ENCODE measurements around the gene WASF3. TPM values are rescaled to one million over a fixed set of nuclear protein-coding genes. Genes with fewer than 3 reads are reported as not detected.

The WASF3 gene
- total and polyA plus RNA-seq, 2 experiments from 2014 or later = 9.9 to 20.7 TPM

GRCh38 chr13:26624572-26624971, 67.1 kb downstream of the WASF3 start:
- peaks cover 10% of the 10 kb centered on the region for H3K4me1 Mint-ChIP-seq
- Histone ChIP-seq H3K4me1 (ENCODE audit: insufficient read depth) (no peaks in the 10 kb centered on the region; the same call in 1 of the 2 replicates), H3K27ac (ENCODE audit: low read depth) (no peak overlapping the region), H3K27me3 (ENCODE audit: insufficient read depth) (no peaks in the 10 kb centered on the region), H3K4me3 (no peak overlapping the region), H4K20me1 (replicated peaks; ENCODE audit: insufficient read depth) (no peaks in the 10 kb centered on the region), H3K36me3 (ENCODE audit: insufficient read depth) (peaks cover 3% of the 10 kb centered on the region; the same call in 1 of the 2 replicates), H2AFZ (no peak overlapping the region), H3K9me2 (ENCODE audit: insufficient read depth) (no peaks in the 10 kb centered on the region), H3F3A (replicated peaks; ENCODE audit: low read depth) (no peaks in the 10 kb centered on the region), H3K79me2 (replicated peaks; ENCODE audit: insufficient read depth) (no peaks in the 10 kb centered on the region), H3K4me2 (no peak overlapping the region)
- no peak overlapping the region for H3K27ac Mint-ChIP-seq
- H3K9me3 Mint-ChIP-seq = peaks cover 18% of the 10 kb centered on the region
- TF ChIP-seq CREB1 (CRISPR knock-in tag; IDR thresholded peaks at IDR 0.05; ENCODE audit: low read depth) = no peak
- no peak for DNase-seq (ENCODE audit: low spot score)
- no peak overlapping the region for H3K4me3 Mint-ChIP-seq
- no peak for ATAC-seq
- H3K27me3 Mint-ChIP-seq (ENCODE audit: insufficient read depth, low read depth, poor library complexity) = peaks cover 3% of the 10 kb centered on the region
- H3K36me3 Mint-ChIP-seq (ENCODE audit: low read depth) = peaks cover 44% of the 10 kb centered on the region

GRCh38 chr13:26626271-26626670, 68.8 kb downstream of the WASF3 start:
- H3K4me3 Mint-ChIP-seq = no peak overlapping the region
- Histone ChIP-seq H2AFZ (no peak overlapping the region), H3K4me1 (ENCODE audit: insufficient read depth) (no peaks in the 10 kb centered on the region; the same call in 1 of the 2 replicates), H4K20me1 (replicated peaks; ENCODE audit: insufficient read depth) (no peaks in the 10 kb centered on the region), H3K36me3 (ENCODE audit: insufficient read depth) (peaks cover 3% of the 10 kb centered on the region; the same call in 1 of the 2 replicates), H3K27me3 (ENCODE audit: insufficient read depth) (no peaks in the 10 kb centered on the region), H3K4me2 (no peak overlapping the region), H3F3A (replicated peaks; ENCODE audit: low read depth) (no peaks in the 10 kb centered on the region), H3K27ac (ENCODE audit: low read depth) (no peak overlapping the region), H3K4me3 (no peak overlapping the region), H3K9me2 (ENCODE audit: insufficient read depth) (no peaks in the 10 kb centered on the region), H3K79me2 (replicated peaks; ENCODE audit: insufficient read depth) (peaks cover 9% of the 10 kb centered on the region)
- peaks cover 10% of the 10 kb centered on the region for H3K4me1 Mint-ChIP-seq
- DNase-seq (ENCODE audit: low spot score) = no peak
- peaks cover 3% of the 10 kb centered on the region for H3K27me3 Mint-ChIP-seq (ENCODE audit: insufficient read depth, low read depth, poor library complexity)
- peaks cover 18% of the 10 kb centered on the region for H3K9me3 Mint-ChIP-seq
- peaks cover 52% of the 10 kb centered on the region for H3K36me3 Mint-ChIP-seq (ENCODE audit: low read depth)
- H3K27ac Mint-ChIP-seq = no peak overlapping the region
- ATAC-seq = no peak
- TF ChIP-seq ETS1 (IDR thresholded peaks at IDR 0.05) (no peak), CTCF (conservative IDR thresholded peaks at IDR 0.05; ENCODE audit: low read depth in 2 of 2) (no peak), ZNF462 (CRISPR knock-in tag; IDR thresholded peaks at IDR 0.05) (no peak), STAT1 (IDR thresholded peaks at IDR 0.05; ENCODE audit: unreplicated experiment) (no peak), ZNF331 (CRISPR knock-in tag; IDR thresholded peaks at IDR 0.05; ENCODE audit: low read depth) (no peak), EZH2 (IDR thresholded peaks at IDR 0.05; ENCODE audit: low read depth, unreplicated experiment) (no peak), EZH2phosphoT487 (IDR thresholded peaks at IDR 0.05; ENCODE audit: unreplicated experiment) (no peak), JUNB (IDR thresholded peaks at IDR 0.05; ENCODE audit: unreplicated experiment) (no peak), CREB1 (CRISPR knock-in tag; IDR thresholded peaks at IDR 0.05; ENCODE audit: low read depth) (no peak), ZNF114 (CRISPR knock-in tag; IDR thresholded peaks at IDR 0.05) (no peak), NANOG (IDR thresholded peaks at IDR 0.05; ENCODE audit: borderline replicate concordance) (no peak)

Data from GM23338 (cell line).